ENCODE data around the gene STEAP2. TPM values are rescaled to one million over a fixed set of nuclear protein-coding genes. Genes with fewer than 3 reads are reported as not detected.

The STEAP2 gene
- total RNA-seq, result 10 to 100 TPM in 1 of 2 donors, 1 to 10 TPM in 1; 4.0 to 11.0 TPM
- polyA plus RNA-seq (2013, experiment 1 of 2), result 3.0 TPM
- polyA plus RNA-seq (2013, experiment 2 of 2), result 1.8 TPM
- long read RNA-seq, experiment 1, partial matches to known transcripts, result 1 of 2 reads
- long read RNA-seq, experiment 1, other reads (novel, unspliced or antisense), result 1 of 2 reads
- long read RNA-seq, experiment 2, full-length matches to known transcripts, result 2 of 8 reads
- long read RNA-seq, experiment 2, partial matches to known transcripts, result 0 of 8 reads
- long read RNA-seq, experiment 2, other reads (novel, unspliced or antisense), result 6 of 8 reads
- long read RNA-seq, experiment 3, partial matches to known transcripts, result 1 of 5 reads
- long read RNA-seq, experiment 3, other reads (novel, unspliced or antisense), result 3 of 5 reads
- long read RNA-seq, experiment 4, partial matches to known transcripts, result 1 of 1 reads
- long read RNA-seq, experiment 4, other reads (novel, unspliced or antisense), result 0 of 1 reads

DNA sequence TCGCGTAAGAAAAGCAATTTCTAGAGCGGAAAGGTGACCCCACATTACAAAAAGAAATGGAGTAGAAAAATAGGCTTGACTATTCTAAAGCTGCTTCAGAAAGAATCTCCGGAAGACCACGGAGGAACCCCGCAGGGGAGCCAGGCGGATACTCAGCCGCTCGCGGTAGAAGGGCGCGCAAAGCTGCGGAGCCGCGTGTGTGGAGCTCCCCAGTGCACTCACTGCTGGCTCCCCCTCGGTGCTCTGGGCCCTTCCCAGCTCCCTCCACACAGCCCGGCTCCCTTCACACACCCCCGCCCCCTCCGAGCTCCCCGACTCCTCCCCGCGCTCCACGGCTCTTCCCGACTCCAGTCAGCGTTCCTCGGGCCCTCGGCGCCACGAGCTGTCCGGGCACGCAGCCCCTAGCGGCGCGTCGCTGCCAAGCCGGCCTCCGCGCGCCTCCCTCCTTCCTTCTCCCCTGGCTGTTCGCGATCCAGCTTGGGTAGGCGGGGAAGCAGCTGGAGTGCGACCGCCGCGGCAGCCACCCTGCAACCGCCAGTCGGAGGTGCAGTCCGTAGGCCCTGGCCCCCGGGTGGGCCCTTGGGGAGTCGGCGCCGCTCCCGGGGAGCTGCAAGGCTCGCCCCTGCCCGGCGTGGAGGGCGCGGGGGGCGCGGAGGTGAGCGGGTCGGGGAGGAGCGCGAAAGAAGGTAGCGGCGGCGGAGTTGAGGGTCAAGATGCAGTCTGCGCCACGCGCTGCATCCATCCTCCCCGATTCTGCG, at the start of gene STEAP2:
Gene STEAP2 (plus strand): TSS at position 350 of the 758 bp plus-strand sequence. CDS start 13,343 bp downstream, outside the sequence.
- no peaks in the 10 kb centered on the region for H3K36me3 Mint-ChIP-seq (ENCODE audit: low read depth)
- peak; percentile 96 for DNase-seq
- no peak within 1 kb of the TSS for H3K27ac ChIP-seq (ENCODE audit: low read depth, low read length)

GRCh38 chr7:90163534-90163933, 48.0 kb upstream of the STEAP2 start:
- Histone ChIP-seq H3K27me3 (ENCODE audit: control insufficient read depth, insufficient read depth, low read length, poor library complexity, severe bottlenecking) (no peaks in the 10 kb centered on the region), H3K4me3 (ENCODE audit: low read length) (no peak overlapping the region), H3K27ac (ENCODE audit: low read depth, low read length) (no peak overlapping the region), H3K9ac (ENCODE audit: extremely low read depth, low read length, poor library complexity, severe bottlenecking) (no peak overlapping the region), H3K9me3 (ENCODE audit: control insufficient read depth, low read length) (no peaks in the 10 kb centered on the region), H3K36me3 (ENCODE audit: control insufficient read depth, insufficient read depth, low read length) (no peaks in the 10 kb centered on the region), H3K4me1 (ENCODE audit: control insufficient read depth, insufficient read depth, low read length) (no peaks in the 10 kb centered on the region)
- WGBS, 2 experiments (ENCODE audit: insufficient coverage in 1 of 2, insufficient read length in 1 of 2), result 92 to 100% methylated on average over 3 to 5 of the region's 5 CpGs
- DNase-seq, result no peak
- Mint-ChIP-seq H3K36me3 (ENCODE audit: low read depth) (no peaks in the 10 kb centered on the region), H3K9me3 (no peaks in the 10 kb centered on the region), H3K4me1 (no peaks in the 10 kb centered on the region), H3K27ac (no peak overlapping the region), H3K27me3 (ENCODE audit: insufficient read depth) (no peaks in the 10 kb centered on the region), H3K4me3 (no peak overlapping the region)
- no peak for TF ChIP-seq CTCF (conservative IDR thresholded peaks at IDR 0.05)

More for the DNA sequence above, at the start of gene STEAP2:
- Histone ChIP-seq H3K36me3 (ENCODE audit: control insufficient read depth, insufficient read depth, low read length) (no peaks in the 10 kb centered on the region), H3K9me3 (ENCODE audit: control insufficient read depth, low read length) (no peaks in the 10 kb centered on the region), H3K27me3 (ENCODE audit: control insufficient read depth, insufficient read depth, low read length, poor library complexity, severe bottlenecking) (peaks cover 19% of the 10 kb centered on the region), H3K4me3 (ENCODE audit: low read length) (peak within 1 kb of the TSS; percentile 88), H3K9ac (ENCODE audit: extremely low read depth, low read length, poor library complexity, severe bottlenecking) (peak within 1 kb of the TSS; percentile 24), H3K4me1 (ENCODE audit: control insufficient read depth, insufficient read depth, low read length) (no peaks in the 10 kb centered on the region)
- H3K4me3 Mint-ChIP-seq, result no peak within 1 kb of the TSS
- TF ChIP-seq CTCF (conservative IDR thresholded peaks at IDR 0.05), result peak; percentile 81
- no peak within 1 kb of the TSS for H3K27ac Mint-ChIP-seq
- peaks cover 18% of the 10 kb centered on the region for H3K4me1 Mint-ChIP-seq
- H3K9me3 Mint-ChIP-seq, result no peaks in the 10 kb centered on the region
- peaks cover 20% of the 10 kb centered on the region for H3K27me3 Mint-ChIP-seq (ENCODE audit: insufficient read depth)
- 0 to 3% methylated on average over 4 to 73 of the region's 73 CpGs for WGBS, 2 experiments (ENCODE audit: insufficient coverage in 1 of 2, insufficient read length in 1 of 2)

DNA sequence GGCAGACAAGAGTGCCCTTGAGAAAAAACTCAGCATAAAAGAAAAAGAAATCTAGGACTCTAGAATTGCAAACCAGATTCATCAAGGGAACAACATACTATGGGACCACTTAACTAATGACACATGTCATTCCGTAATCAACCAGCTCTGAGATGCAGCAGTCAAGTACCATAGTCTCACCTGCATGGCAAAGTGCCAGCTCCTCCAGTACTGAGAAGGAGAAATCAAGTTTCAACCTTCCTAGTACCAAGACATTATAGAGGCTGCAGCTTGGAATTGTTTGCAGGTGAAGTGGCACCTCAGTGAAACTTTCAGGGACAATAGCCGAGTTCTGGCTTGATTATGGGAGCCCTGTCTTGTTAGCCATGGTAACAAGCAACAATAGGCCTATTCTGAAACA, 45.8 kb upstream of the STEAP2 start:
- TF ChIP-seq CTCF (conservative IDR thresholded peaks at IDR 0.05), result no peak
- Mint-ChIP-seq H3K27ac (no peak overlapping the region), H3K27me3 (ENCODE audit: insufficient read depth) (no peaks in the 10 kb centered on the region), H3K4me3 (no peak overlapping the region), H3K4me1 (no peaks in the 10 kb centered on the region), H3K36me3 (ENCODE audit: low read depth) (no peaks in the 10 kb centered on the region), H3K9me3 (peaks cover 6% of the 10 kb centered on the region)
- Histone ChIP-seq H3K9me3 (ENCODE audit: control insufficient read depth, low read length) (peaks cover 5% of the 10 kb centered on the region), H3K27me3 (ENCODE audit: control insufficient read depth, insufficient read depth, low read length, poor library complexity, severe bottlenecking) (no peaks in the 10 kb centered on the region), H3K36me3 (ENCODE audit: control insufficient read depth, insufficient read depth, low read length) (no peaks in the 10 kb centered on the region), H3K27ac (ENCODE audit: low read depth, low read length) (no peak overlapping the region), H3K9ac (ENCODE audit: extremely low read depth, low read length, poor library complexity, severe bottlenecking) (no peak overlapping the region), H3K4me1 (ENCODE audit: control insufficient read depth, insufficient read depth, low read length) (no peaks in the 10 kb centered on the region), H3K4me3 (ENCODE audit: low read length) (no peak overlapping the region)
- 80 to 93% methylated on average over 1 to 2 of the region's 2 CpGs for WGBS, 2 experiments (ENCODE audit: insufficient coverage in 1 of 2, insufficient read length in 1 of 2)
- no peak for DNase-seq
